GM12891 (cell line): Measurements from ENCODE around the gene RNFT2.

Source experiments
- POLR2A ChIP-seq: IDR thresholded peaks from 2 replicates; pipeline ENCODE4 v1.6.1; 2011; ENCODE audit warnings: low read depth, low read length, control low read depth
- POLR2AphosphoS5 ChIP-seq: IDR thresholded peaks from 2 replicates; pipeline ENCODE4 v1.6.1; 2011; ENCODE audit warnings: low read depth, low read length, control low read depth
- TAF1 ChIP-seq: IDR thresholded peaks from 2 replicates; pipeline ENCODE4 v1.6.1; 2011; ENCODE audit warnings: low read depth, low read length, control low read depth

DNA sequence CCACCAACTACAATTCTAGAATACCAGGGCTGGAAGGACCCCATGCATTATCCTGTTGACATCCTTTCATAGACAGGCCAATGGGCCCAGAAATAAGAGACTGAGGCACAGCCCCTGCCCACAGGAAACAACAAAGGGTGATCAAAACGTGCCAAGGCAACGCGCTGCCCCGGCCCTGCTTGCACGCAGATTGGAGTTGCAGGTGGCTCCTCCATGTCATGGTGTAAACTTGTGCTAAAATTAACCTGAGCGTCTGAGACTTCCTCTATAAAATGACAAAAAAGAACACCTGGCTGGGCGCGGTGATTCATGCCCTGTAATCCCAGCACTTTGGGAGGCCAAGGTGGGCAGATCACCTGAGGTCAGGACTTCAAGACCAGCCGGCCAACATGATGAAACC lies 30.4 kb upstream of the RNFT2 start:
- TF ChIP-seq POLR2A (no peak), POLR2AphosphoS5 (no peak), TAF1 (no peak)
